GM12891 (cell line): ENCODE data around the gene EHD1. TPM values are rescaled to one million over a fixed set of nuclear protein-coding genes. Genes with fewer than 3 reads are reported as not detected.

Experiments used
- DNase-seq: peaks from one replicate; pipeline ENCODE4 v3.0.0; 2011; ENCODE audit warnings: low spot score; ENCODE audit not compliant: insufficient read length
- FAIRE-seq: peaks from 2 replicates; lab custom pipeline; 2011; peaks lifted over from hg19 to GRCh38; lab: Jason Lieb, UNC
- PAX5 ChIP-seq: IDR thresholded peaks from 2 replicates; pipeline ENCODE4 v1.6.1; 2011; ENCODE audit warnings: low read length, moderate library complexity, mild to moderate bottlenecking; ENCODE audit not compliant: insufficient read depth, severe bottlenecking
- POLR2A ChIP-seq: IDR thresholded peaks from 2 replicates; pipeline ENCODE4 v1.6.1; 2011; ENCODE audit warnings: low read depth, low read length, control low read depth
- POLR2AphosphoS5 ChIP-seq: IDR thresholded peaks from 2 replicates; pipeline ENCODE4 v1.6.1; 2011; ENCODE audit warnings: low read depth, low read length, control low read depth
- POU2F2 ChIP-seq: IDR thresholded peaks from 2 replicates; pipeline ENCODE4 v1.6.1; 2011; ENCODE audit warnings: low read depth, mild to moderate bottlenecking, control low read depth, low read length, moderate library complexity
- SPI1 ChIP-seq: IDR thresholded peaks from 2 replicates; pipeline ENCODE4 v1.6.1; 2011; ENCODE audit warnings: low read depth, low read length, control low read depth
- TAF1 ChIP-seq: IDR thresholded peaks from 2 replicates; pipeline ENCODE4 v1.6.1; 2011; ENCODE audit warnings: low read depth, low read length, control low read depth
- polyA plus RNA-seq: library from polyadenylated mRNA; unstranded; fragments of >200 nt; gene quantifications from one replicate; pipeline ENCODE4 v1.2.1, GENCODE V29; 2012; ENCODE audit warnings: low read depth, missing spikeins, inconsistent platforms; ENCODE audit not compliant: missing spikeins

The EHD1 gene
- 84.7 TPM for polyA plus RNA-seq

DNA sequence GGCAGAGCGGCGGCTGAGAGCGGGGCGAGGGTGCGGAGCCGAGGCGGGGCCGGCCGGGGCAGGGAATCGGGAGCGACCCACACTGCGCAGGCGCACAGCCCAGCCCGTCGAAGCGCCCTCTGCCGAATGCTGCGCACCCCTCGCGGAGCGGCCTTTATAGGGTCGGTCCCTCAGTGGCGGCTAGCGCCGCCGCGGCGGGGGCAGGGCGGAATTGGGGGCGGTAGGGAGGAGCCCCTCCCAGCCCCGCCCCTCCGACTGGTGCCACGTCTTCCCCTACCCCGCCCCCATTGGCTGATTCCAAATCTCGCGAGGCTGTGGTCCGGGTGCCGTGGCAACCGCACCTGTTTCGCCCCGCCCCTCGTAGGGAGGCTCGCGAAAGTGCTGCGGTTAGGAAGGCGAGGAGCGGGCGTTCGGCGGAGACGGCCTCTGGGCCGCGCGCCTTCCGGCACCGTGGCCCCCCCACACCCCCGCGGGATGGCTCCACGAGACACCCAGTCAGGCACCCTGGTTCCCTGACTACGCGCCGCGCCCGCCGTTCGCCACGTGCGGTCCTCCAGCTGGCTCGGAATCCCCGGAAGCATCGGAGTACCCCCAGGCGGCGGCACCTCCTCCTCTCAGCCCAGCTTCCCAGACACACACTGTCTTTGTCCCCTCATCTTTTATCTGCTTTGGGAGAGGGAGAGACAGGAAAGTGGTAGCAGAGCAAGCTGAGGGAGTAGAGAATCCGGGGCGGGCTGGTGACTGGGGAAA, at the start of gene EHD1:
Gene EHD1, minus strand, starts transcription at position 128 of the 750 bp plus-strand sequence. CDS start 157 bp downstream, outside the sequence.
- peak; percentile 99 for FAIRE-seq
- peak; percentile 98 for DNase-seq
- TF ChIP-seq PAX5 (peak; percentile 51), POLR2A (peak; percentile 99), POU2F2 (peak; percentile 95), SPI1 (no peak), TAF1 (peak; percentile 98), POLR2AphosphoS5 (peak; percentile 99)

DNA sequence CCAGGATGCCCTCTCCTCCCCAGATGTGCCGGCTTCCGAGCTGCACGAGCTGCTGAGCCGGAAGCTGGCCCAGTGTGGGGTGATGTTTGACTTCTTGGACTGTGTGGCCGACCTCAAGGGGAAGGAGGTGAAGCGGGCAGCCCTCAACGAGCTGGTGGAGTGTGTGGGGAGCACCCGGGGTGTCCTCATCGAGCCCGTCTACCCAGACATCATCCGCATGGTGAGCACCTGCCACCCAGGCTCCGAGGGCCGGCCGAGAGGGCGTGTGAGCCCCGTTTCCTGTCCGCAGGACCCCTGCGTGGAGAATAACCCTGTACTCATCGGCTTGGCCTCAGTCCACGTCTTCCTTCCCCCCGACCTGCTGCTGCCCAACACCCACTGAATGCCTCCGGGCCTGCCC, 48.3 kb upstream of the EHD1 start:
- TF ChIP-seq POLR2A (no peak), PAX5 (no peak), TAF1 (no peak), SPI1 (no peak), POLR2AphosphoS5 (no peak), POU2F2 (no peak)
- no peak for DNase-seq
- FAIRE-seq, result no peak

DNA sequence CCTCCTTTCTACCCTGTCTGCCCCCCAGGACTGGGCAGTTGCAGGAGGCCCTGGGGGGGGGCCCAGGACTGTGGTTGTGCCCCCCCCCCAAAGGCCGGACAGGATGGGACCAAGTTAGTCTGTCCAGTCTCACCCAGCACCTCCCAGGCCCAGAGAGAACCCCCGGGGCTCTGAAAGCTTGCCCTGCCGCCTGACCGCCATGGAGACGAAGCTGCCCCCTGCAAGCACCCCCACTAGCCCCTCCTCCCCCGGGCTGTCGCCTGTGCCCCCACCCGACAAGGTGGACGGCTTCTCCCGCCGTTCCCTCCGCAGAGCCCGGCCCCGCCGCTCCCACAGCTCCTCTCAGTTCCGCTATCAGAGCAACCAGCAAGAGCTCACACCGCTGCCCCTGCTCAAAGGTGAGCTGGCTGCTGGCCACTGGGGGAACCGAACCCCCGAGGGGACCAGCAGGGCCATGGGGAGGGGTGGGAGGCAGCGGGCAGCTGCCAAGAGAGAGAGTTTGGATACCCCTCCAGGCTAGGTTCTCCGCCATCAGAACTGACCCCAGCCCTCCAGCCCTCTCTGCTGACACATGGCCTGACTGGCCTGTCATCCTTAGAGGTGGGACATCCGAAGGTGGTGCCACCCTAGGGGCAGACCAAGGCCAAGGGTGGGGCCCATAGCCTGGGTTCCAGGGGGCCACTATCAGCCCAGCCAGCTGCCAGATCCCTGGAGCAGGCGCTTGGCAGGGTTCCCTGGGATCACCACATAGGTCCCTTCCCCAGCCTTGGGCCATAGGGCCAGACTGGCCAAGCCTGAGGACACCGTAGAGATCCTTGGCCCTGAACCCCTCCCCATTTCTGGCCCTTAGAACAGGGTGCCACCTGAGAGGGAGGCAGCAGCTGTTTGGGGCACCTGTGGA, 47.4 kb upstream of the EHD1 start:
- DNase-seq, result no peak
- TF ChIP-seq POU2F2 (no peak), SPI1 (no peak), TAF1 (no peak), POLR2AphosphoS5 (no peak), POLR2A (no peak), PAX5 (no peak)
- FAIRE-seq, result no peak

DNA sequence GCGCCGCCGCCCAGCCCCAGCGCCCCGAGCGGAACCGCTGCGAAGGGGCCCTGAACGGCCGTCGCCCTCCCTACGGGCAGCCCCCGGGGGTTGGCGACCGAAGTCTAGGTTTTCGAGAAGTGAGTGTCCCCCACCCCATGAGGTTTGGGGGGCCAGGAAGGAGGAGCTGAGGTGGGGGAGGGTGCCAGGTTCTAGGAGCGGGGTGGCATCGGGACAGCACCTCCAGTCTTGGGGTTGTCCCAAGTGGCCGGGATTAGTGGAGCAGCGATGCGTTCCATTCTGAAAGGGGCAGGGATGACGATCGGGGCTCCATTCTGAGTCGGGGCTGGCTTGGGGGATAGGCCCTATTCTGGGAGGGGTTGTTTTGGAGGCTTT, 46.5 kb upstream of the EHD1 start:
- no peak for FAIRE-seq
- TF ChIP-seq POLR2AphosphoS5 (no peak), POLR2A (no peak), SPI1 (no peak)
- no peak for DNase-seq

DNA sequence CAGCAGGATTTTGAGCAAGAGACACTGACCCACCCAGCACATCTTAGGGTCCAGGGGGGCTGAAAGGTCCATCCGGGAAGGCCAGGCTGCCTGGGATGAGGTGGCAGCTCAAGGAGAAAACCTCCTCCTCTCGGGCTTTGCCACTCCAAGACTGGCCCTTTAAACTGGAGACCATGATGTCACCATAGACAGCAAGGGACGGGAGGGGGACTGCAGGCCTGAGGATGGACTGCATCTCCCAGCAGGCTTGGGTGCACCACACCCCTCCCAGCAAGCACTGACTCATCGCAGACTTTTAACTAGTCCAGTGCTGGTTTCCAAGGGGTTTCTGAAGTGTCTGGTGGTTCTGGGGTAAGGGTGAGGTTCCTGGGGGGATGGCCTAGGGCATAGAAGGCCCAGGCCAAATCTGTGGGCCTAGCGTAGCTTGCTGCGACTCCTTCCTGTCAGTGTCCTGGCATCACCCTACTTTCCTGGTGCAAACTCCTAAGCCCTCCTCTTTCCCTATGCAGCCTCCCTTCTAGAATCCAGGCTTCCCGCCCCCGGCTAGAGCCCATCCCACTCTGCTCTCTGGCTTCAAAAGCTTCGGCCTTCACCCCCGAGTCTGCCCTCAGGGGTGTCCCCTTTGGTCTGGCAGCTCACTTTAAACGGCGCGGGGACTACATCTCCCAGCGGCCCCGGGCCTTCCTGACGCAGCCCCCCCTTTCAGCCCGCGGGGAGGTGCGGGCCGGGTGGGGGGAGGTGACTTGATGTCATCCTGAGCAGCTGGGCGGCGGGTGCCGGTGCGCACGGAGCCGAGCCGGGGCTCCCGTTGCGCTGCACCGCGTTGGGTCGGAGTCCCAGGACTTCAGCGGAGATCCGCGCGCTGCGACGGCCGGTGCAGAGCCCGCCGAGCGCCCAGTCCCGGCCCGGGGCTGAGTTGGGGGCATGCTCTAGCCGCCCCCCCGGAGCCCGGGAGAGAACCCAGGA, 45.8 kb upstream of the EHD1 start, which contains the start of gene PPP2R5B:
Gene PPP2R5B, plus strand, starts transcription at position 746 of the 966 bp plus-strand sequence. CDS start 1,046 bp downstream, outside the sequence.
- FAIRE-seq (peak; percentile 99), DNase-seq (peak; percentile 98)
- TF ChIP-seq POLR2A (no peak), PAX5 (no peak), POLR2AphosphoS5 (no peak), TAF1 (0 out of 2 replicates have a peak, but pooled peaks have one; percentile 14), SPI1 (no peak), POU2F2 (0 out of 2 replicates have a peak, but pooled peaks have one; percentile 48)

DNA sequence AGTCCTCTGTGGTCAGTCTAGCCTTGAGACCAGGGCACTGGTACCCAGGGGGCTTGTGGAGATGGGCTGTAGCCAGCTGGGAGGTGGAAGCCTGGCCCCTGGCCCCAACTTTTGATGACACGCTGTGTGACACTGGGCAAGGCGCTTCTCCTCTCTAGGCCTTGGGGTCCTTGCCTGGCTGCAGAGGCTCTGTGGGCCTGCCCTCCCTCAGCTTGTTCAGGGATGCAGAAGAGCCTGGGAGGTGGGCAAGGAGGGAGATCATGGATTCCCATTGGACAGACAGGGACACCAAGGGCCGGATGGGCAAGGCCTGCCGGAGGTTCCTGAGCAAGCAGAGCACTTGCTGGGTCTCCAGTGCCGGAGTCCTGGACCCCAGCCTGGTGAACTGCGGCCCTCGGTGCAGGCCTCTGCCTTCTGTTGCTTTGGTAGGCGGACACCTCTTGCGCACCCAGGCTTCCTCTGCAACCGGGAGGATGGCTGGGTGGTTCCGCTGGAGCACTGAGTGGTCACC, 44.8 kb upstream of the EHD1 start:
- DNase-seq, result no peak
- FAIRE-seq, result no peak
- no peak for TF ChIP-seq POU2F2
- TF ChIP-seq POLR2A, result no peak
- no peak for TF ChIP-seq PAX5
- no peak for TF ChIP-seq SPI1
- TF ChIP-seq TAF1, result no peak

DNA sequence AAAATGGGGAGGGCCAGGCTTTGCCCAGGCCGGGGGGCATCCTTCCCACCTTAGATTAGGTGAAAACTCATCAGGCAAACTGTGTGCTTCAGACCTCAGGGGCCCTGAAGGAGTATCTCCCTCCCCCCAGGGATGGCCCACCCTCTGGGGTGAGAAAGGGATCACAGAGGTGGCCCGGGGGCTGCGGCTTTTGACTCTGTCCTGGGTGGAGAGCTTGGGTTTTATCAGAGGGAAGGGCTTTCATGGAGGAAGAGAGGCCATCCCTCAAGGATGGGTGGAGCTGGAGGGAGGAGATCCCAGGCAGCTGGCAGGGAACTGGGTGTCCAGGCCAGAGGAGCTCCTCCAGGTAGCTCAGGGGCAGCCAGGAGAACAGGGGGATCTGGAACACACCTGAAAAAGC, 43.0 kb upstream of the EHD1 start:
- FAIRE-seq (no peak), DNase-seq (no peak)
- TF ChIP-seq TAF1, result no peak
- no peak for TF ChIP-seq PAX5
- no peak for TF ChIP-seq POLR2A
- no peak for TF ChIP-seq POU2F2
- TF ChIP-seq SPI1, result no peak
- TF ChIP-seq POLR2AphosphoS5, result no peak

DNA sequence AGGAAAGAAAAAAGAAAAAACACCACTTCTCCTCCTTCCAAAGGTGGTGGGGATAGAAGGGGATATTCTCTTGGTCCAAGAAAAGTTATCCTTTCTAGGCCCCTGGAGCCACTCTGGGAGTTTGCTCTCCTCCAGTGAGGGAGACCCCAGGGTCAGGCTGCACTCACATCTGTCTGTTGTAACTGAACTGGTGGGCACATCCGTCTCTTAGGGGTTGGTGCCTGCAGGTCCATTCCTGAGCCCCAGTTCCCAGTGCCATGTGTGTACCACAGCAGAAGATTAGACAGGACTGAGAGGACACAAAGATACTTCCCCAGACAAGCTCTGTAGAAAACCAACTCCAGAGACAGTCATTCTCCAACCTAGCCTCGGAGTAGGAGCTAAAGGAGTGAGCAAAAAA, 41.7 kb upstream of the EHD1 start:
- FAIRE-seq (no peak), DNase-seq (no peak)
- TF ChIP-seq POU2F2 (no peak), SPI1 (no peak), POLR2A (no peak), POLR2AphosphoS5 (no peak), TAF1 (no peak), PAX5 (no peak)

DNA sequence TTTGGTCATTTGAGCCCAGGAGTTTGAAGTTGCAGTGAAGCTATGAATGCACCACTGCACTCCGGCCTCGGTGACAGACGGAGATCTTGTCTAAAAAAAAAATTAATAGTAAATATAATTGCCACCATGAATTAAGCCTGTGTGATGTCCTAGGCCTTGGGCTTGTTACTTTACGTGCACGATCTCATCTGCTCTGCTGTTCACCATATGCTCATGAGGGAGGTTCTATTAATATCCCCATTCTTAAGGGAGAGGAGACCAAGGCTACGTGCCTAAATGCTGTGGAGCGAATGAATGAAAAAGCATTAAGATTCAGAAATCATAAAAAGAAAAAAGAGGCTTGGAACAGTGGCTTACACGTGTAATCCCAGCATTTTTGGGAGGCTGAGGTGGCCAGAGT, 41.2 kb upstream of the EHD1 start:
- TF ChIP-seq POLR2A (no peak), POU2F2 (no peak), POLR2AphosphoS5 (no peak), SPI1 (no peak), TAF1 (no peak), PAX5 (no peak)
- no peak for DNase-seq
- FAIRE-seq, result no peak
